ENCODE measurements around the gene SUN2. TPM values are rescaled to one million over a fixed set of nuclear protein-coding genes. Genes with fewer than 3 reads are reported as not detected.

SUN2 gene
- total and polyA plus RNA-seq, 8 donors: 58.1 to 174 (median 72.4) TPM

DNA sequence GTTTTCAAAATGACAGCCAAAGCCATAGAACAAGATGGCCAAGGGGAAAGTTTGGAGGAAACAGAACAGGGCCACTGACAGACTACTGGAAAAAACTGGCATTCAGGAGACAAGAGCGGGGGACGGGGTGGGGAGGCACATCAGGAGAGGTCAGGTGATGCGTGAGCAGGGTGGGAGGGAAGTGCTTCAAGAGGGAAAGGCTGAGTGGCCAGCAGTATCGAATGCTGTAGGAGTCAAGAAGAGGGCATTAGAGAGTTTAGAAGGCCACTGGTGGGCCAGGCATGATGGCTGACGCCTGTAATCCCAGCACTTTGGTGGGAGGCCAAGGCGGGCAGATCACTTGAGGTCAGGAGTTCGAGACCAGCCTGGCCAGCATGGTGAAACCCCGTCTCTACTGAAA lies 41.9 kb downstream of the SUN2 start:
- TF ChIP-seq, protein P1, sequence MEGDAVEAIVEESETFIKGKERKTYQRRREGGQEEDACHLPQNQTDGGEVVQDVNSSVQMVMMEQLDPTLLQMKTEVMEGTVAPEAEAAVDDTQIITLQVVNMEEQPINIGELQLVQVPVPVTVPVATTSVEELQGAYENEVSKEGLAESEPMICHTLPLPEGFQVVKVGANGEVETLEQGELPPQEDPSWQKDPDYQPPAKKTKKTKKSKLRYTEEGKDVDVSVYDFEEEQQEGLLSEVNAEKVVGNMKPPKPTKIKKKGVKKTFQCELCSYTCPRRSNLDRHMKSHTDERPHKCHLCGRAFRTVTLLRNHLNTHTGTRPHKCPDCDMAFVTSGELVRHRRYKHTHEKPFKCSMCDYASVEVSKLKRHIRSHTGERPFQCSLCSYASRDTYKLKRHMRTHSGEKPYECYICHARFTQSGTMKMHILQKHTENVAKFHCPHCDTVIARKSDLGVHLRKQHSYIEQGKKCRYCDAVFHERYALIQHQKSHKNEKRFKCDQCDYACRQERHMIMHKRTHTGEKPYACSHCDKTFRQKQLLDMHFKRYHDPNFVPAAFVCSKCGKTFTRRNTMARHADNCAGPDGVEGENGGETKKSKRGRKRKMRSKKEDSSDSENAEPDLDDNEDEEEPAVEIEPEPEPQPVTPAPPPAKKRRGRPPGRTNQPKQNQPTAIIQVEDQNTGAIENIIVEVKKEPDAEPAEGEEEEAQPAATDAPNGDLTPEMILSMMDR (IDR thresholded peaks at IDR 0.05): no peak
- DNase-seq (no peak), ATAC-seq (peak; percentile 7)
- Histone ChIP-seq H3K27me3 (no peaks in the 10 kb centered on the region), H3K4me1 (peaks cover 12 to 74% of the 10 kb centered on the region in 2 donors), H3K27ac (no peak overlapping the region), H3K9me3 (no peaks in the 10 kb centered on the region), H3K4me3 (no peak overlapping the region), H3K36me3 (peaks cover 0 to 47% of the 10 kb centered on the region in 2 donors)
- intact Hi-C loops (cut with DNase I): no loop called here

DNA sequence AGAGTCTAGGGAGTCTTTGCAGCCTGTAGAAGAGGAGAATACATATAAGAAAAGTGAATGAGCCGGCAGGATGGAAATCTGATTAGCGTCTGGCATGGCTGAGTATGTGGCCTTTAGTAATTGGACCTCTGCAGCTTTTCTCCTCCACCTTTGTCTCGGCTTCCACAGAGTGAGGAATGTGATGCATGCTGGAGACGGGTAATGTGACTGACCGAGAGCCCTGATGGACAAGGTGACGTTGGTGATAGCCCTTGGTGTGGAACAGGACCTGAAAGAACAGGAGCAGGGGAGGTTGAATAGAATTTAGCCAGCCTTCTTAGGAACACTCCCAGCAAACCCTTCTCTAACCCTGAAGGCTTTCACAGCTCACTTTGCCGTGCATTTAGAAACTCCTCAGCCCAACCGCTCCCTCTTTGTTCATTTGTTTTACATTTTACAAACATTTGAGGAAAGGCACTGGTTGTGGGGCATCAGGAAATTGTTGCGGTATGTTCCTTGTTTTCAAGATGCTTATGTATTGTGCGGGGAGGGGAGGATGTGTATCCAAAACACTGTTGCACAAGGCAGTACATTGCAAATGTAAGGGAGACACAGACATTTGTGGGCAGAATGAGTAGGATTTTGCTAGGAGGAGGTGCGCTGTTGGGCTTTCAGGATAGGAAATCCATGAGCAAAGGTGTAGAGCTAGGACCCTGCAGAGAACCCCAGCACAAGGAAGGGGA lies 43.2 kb downstream of the SUN2 start:
- H3K27ac ChIP-seq: peak overlapping the region in 1 of 2 donors; percentile 13
- DNase-seq (no peak), ATAC-seq (no peak)
- H3K27me3 ChIP-seq: no peaks in the 10 kb centered on the region
- intact Hi-C loops (cut with DNase I): no loop called here
- TF ChIP-seq, protein P1 (IDR thresholded peaks at IDR 0.05): no peak
- peaks cover 5 to 74% of the 10 kb centered on the region in 2 donors for H3K4me1 ChIP-seq
- no peak overlapping the region for H3K4me3 ChIP-seq
- no peaks in the 10 kb centered on the region for H3K9me3 ChIP-seq
- peaks cover 0 to 37% of the 10 kb centered on the region in 2 donors for H3K36me3 ChIP-seq

DNA sequence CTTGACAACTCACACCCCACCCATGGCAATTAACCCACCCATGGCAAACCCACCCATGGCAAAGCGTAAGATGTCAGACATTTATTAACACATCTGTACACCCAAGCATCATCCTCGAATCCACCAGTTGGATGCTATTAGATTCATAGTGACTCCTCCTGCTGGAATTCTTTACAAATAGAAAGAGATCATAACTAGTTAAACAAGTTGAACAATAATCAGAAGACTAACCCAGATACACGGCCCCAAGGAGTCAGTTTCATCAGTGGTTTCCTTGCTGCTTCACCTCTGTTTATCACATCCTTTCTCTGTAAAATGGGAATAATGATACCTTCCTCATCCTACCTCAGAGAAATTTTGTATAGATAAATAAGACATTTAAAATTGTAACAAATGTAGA lies 44.9 kb downstream of the SUN2 start:
- no peak for ATAC-seq
- intact Hi-C loops (cut with DNase I): no loop called here
- peaks cover 0 to 19% of the 10 kb centered on the region in 2 donors for H3K36me3 ChIP-seq
- no peak overlapping the region for H3K27ac ChIP-seq
- no peaks in the 10 kb centered on the region for H3K27me3 ChIP-seq
- no peak overlapping the region for H3K4me3 ChIP-seq
- H3K4me1 ChIP-seq: peaks cover 12 to 84% of the 10 kb centered on the region in 2 donors
- no peak for DNase-seq
- TF ChIP-seq, protein P1 (IDR thresholded peaks at IDR 0.05): no peak
- H3K9me3 ChIP-seq: no peaks in the 10 kb centered on the region

DNA sequence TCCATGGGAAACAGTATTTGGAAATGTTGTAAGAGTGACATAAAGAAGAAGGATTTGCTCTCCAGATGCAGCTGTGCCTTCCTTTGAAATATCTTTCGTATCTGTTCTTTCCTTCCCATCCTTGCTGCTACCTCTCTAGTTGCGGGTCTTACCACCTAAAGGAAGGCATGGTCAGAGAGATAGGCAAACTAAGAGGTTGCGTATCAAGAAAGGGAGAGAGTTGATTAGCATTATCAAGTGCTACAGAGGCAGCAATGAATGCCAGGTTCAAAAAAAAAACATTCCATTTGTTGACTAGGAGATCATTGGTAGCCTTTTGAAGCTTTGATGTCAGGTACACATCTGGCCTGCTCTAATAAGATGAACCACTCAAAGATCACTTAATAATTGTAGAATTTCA lies 45.4 kb downstream of the SUN2 start:
- H3K27ac ChIP-seq: peak overlapping the region in 1 of 2 donors; percentile 55
- no peak for DNase-seq
- H3K36me3 ChIP-seq: peaks cover 0 to 16% of the 10 kb centered on the region in 2 donors
- H3K27me3 ChIP-seq: no peaks in the 10 kb centered on the region
- intact Hi-C loops (cut with DNase I): no loop called here
- no peak overlapping the region for H3K4me3 ChIP-seq
- TF ChIP-seq, protein P1 (IDR thresholded peaks at IDR 0.05): no peak
- no peak for ATAC-seq
- peaks cover 12 to 82% of the 10 kb centered on the region in 2 donors for H3K4me1 ChIP-seq
- H3K9me3 ChIP-seq: no peaks in the 10 kb centered on the region

DNA sequence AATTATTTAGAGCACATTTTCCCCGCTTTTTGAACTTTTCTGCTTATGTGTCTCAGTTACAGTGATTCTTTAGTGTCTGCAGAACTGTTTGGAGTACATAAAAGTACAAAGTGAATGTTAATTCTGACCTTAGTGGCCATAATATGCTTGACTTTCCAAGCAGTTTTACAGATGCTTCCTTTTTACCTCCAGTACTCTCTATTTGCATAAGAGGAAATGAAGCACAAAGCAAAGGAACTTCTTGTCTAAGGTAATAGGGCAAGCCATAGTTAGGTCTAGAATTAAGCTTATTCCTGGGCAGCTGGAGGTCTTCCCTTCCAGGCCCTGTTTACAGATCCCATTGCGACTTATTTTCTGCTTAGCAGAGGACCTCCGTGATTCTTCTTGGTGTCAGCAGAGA lies 46.5 kb downstream of the SUN2 start:
- intact Hi-C loops (cut with DNase I): no loop called here
- ATAC-seq (no peak), DNase-seq (no peak)
- Histone ChIP-seq H3K27ac (peak overlapping the region in 1 of 2 donors; percentile 55), H3K4me3 (no peak overlapping the region), H3K36me3 (peaks cover 0 to 13% of the 10 kb centered on the region in 2 donors), H3K27me3 (no peaks in the 10 kb centered on the region), H3K4me1 (peaks cover 12 to 79% of the 10 kb centered on the region in 2 donors), H3K9me3 (no peaks in the 10 kb centered on the region)
- TF ChIP-seq, protein P1 (IDR thresholded peaks at IDR 0.05): no peak
